Measurements from ENCODE around the gene SORCS2.
"Not testable (repeated sequence)": the region's sequence is repeated elsewhere in the genome, so short reads cannot be mapped to it uniquely, and the experiment has no call there.

SORCS2 gene

GRCh38 chr4:7160951-7161440 is 31.3 kb upstream of the SORCS2 start:
- DNase-seq = no peak

DNA sequence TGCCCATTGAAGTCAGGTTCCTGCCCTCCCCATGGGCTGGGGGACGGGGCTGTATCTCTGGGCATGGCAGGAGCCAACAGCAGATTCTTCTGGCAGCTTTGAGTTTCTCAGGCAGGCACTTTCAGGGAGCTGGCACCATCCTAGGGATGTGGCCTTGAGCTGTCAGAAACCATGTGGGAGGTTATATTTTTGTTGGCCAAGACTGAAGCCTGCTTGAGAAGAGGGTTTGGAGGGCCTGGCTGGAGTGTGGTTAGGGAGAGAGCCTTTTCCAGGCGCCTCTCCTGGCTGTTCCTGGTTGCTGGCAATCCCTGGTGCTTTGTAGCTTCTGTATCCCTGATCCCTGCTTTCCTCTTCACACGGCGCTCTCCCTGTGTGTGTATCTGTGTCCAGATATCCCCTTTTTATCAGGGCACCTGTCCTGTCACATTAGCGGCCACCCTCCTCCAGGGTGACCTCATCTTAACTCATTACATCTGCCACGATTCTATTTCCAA is 30.6 kb upstream of the SORCS2 start:
- no peak for DNase-seq

- DNase-seq = not testable (repeated sequence)
Measured at GRCh38 chr4:7165056-7165873, 27.1 kb upstream of the SORCS2 start.

DNA sequence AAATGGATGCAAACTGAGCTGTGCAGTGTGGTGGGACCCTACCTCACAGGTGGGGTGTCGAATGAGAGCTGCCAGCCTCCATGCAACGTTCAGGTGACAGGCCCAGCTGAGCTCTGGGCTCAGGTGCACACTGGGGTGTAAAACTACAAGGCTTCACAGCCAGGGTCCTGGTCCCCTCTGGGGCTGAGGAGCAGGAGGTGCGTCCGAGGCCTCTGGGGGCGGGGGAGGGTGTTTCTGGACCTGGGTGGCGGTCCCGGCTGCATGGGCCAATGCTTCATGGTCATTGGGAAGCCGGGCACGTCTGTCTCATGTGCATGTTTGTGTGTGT is 26.5 kb upstream of the SORCS2 start:
- DNase-seq = no peak

DNA sequence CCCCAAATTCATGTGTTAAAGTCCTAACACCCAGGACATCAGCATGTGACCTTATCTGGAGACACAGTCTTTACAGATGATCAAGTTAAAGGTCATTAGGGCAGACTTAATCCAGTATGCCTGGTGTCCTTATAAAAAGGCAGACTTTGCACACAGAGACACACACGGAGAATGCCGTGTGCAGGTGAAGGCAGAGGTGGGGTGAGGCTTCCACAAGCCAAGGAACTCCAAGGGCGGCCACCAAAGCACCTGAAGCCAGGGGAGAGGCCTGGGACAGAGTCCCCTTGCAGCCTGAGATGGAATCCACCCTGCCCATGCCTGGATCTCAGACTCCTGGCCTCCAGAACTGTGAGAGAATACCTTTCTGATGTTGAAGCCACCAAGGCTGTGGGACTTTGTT is 26.1 kb upstream of the SORCS2 start:
- DNase-seq = no peak

GRCh38 chr4:7166981-7167700 is 25.2 kb upstream of the SORCS2 start:
- no peak for DNase-seq

GRCh38 chr4:7167706-7168105 is 24.6 kb upstream of the SORCS2 start:
- DNase-seq = no peak

GRCh38 chr4:7168106-7168505 is 24.2 kb upstream of the SORCS2 start:
- no peak for DNase-seq

DNA sequence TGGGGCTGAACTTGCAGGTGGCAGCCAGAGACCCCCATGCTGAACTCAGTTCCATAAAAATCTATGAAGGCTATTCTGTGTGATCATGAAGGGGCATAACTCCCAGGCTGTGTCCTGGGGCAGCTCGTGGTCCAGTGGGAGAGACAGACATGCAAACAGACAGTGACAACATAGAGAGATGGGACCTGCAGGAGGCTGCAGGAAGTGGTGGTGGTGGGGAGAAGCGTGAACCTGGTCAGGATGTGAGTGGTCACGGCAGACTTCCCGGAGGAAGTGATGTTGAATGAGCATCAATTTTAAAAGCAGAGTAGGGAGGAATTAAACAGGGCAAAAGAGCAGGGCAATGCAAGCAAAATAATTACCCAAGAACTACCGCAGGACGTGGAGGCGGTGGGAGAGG is 23.2 kb upstream of the SORCS2 start:
- no peak for DNase-seq

DNA sequence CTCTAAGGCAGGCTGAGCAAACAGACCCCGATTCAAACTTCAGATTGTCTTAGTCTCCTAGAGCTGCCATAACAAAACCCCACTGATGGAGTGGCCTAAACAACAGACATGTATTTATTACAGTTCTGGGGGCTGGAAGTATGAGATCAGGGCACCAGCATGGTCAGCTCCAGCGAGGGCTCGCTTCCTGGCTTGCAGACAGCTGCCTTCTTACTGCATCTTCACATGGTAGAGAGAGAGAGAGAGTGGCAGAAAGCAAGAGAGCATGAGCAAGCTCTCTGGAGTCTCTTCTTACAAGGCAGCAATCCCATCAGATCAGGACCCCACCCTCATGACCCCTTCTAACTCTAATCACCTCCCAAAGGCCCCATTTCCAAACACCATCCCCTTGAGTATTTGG is 22.3 kb upstream of the SORCS2 start:
- DNase-seq = no peak

DNA sequence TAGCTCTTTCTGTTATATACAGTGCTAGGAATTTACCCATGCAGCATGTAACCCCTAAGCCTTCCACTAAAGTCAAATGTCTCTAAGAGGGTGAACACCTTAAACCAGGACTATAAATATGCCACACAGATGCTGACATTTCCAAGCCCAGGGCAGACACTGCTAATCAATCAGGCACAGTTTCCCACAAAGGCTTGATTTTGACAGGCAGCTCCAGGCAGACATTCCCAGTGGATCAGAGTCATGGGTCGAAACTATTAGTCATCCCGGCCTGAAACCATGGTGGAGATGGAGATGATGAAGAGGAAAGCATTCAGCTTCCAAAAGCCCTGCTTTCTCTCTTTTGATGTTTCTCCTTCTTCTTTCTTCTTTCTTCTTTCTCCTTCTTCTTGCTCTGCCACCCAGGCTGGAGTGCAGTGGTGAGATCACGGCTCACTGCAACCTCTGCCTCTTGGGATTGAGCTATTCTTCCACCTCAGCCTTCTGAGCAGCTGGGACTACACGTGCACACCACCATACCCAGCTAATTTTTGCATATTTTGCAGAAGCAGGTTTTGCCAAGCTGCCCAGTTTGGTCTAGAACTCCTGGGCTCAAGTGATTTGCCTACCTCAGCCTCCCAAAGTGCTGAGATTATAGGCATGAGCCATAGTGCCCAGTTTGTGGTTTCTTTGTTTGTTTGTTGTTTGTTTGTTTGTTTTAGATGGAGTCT is 21.0 kb upstream of the SORCS2 start:
- DNase-seq = no peak

GRCh38 chr4:7172508-7172907 is 19.8 kb upstream of the SORCS2 start:
- DNase-seq = no peak

- no peak for DNase-seq
Measured at GRCh38 chr4:7172946-7173345, 19.4 kb upstream of the SORCS2 start.

GRCh38 chr4:7173841-7174449 is 18.4 kb upstream of the SORCS2 start:
- DNase-seq = no peak

GRCh38 chr4:7179158-7179557 is 13.2 kb upstream of the SORCS2 start:
- DNase-seq = no peak

DNA sequence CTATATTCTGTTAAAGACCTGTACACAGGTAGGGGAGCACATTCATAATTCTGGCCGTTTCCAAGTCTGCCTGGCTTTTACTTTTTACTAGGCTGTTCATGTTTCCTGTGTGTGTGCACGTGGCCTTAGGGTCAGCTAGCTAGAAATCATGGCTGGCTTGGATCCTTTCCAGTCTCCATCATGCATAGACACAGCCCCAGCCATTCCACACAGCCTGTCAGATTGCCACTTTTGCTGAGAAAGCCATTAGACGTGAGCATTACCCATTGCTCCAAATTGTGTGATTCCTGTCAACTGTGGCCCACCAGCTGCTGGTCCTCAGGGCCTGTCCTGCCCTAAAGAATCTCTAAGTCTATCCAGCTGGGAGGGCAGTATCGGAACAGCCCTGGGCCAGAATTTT is 11.4 kb upstream of the SORCS2 start:
- DNase-seq = no peak

- DNase-seq = no peak
Measured at GRCh38 chr4:7182616-7183015, 9.7 kb upstream of the SORCS2 start.

DNA sequence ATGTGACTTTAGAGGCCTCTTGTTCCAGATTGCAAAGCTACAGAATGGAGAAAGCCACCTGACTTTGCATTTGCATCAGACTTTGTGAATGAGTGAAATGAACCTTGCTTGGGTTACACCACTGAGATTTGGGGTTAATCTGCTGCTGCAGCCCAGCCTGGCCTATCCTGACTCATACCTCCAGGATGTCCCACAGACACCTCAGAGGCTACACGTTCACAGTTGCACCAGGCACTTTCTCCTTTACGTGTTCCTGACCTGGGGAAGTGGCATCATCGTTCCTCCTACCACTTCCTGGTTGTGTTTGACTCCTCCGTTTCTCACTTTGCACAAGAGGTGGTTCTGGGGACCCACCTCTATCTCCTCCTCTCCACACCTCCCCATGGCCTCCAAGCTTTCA is 9.2 kb upstream of the SORCS2 start:
- no peak for DNase-seq

GRCh38 chr4:7183780-7184460 is 8.4 kb upstream of the SORCS2 start:
- DNase-seq = no peak

DNA sequence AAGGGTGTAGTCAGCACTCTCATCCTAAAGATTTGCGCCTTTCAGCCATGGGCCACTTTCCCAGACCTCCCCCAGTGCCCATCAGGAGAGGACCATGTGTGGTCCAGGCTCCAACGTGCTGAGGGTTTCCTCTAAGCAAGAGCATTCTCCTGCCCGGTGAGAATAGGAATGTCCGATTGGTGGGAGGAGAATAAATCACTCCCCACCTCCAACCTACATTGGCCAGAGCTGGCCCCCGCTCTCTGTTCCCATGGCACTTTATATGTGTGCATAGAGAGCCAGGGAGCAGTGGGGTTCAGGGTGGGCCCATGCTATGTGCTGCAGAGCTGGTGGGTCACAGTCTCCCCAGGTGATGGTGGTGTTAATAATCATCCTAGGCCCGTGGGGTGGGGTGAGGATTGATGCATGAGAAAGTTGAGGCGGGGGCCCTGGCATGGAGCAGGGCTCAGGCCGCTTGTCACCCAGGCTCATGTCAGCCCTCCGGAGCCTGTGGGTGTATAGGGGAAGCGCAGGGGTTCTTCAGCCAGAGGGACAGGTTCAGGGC is 6.8 kb upstream of the SORCS2 start:
- DNase-seq = no peak

DNA sequence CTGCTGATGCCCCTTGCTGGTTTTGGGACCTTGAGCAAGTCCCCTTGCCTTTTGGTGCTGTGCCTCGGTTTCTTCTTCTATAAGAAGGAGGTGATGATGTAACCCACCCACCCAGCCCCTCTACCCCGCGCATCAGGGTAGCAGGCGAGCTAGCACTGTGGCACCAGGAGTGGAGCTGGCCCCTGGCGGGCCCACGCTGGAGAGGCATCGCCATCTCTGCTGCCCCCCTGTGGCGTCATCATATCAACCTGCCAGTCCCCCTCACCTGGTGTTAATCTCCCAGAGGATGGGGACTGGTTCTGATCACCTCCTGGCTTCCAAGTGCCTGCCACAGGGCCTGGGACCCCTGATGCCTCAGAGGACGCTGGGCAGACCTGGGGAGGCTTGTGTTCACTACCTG is 6.3 kb upstream of the SORCS2 start:
- DNase-seq = no peak

DNA sequence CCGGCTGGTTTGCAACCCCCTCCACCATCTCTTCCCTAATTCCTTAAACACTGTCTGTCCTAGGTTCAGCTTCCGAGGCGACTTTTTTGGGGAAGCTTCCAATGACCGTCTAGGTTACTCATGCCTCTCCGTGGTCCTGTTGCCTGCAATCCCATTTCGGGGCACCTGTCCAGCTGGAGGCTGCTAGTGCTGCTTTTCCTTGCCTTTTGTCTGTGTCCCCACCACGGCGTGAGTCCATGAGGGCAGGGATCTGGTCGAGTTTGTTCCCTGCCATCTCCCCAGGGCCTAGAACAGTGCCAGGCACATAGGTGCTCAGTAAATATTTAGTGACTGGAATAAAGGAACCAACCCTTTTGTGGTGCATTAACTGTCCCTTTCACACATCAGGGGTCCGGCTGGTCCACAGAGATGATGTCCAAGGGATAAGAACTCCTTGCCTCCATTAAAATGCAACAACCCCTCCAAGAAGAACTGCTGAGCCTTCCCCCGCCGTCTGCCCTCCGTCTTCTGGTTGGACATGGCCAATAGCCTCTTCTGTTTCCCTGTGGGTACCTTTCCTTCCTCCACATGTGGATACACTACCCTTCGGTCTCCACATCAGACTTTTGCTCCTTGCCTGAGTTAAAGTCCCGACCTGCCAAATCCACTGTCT is 5.7 kb upstream of the SORCS2 start:
- no peak for DNase-seq
